Neural cell (in vitro differentiated cells): ENCODE results near the gene PSMB7. TPM values are rescaled to one million over a fixed set of nuclear protein-coding genes. Genes with fewer than 3 reads are reported as not detected.

Source experiments
- H2AFZ ChIP-seq: fragments of 200-600, 300-800 bp; sonication (generic), shearing (Covaris generic); 2 replicates; pipeline ENCODE4 v1.6.0; 2014; ENCODE audit warnings: low read depth, mild to moderate bottlenecking, antibody characterized with exemption, low read length, moderate library complexity
- H3F3A ChIP-seq: fragments of 200-600 bp; shearing (Covaris generic); 2 replicates; pipeline ENCODE4 v1.6.1; 2016; ENCODE audit warnings: mild to moderate bottlenecking, moderate library complexity, mixed read lengths, antibody characterized with exemption, low read length; ENCODE audit not compliant: insufficient read depth, poor library complexity, severe bottlenecking
- H3K27ac ChIP-seq: fragments of 200-600, 300-800 bp; sonication (generic), shearing (Covaris generic); 2 replicates; pipeline ENCODE4 v1.5.1; 2014; ENCODE audit warnings: mild to moderate bottlenecking, low read length, moderate library complexity
- H3K27me3 ChIP-seq: fragments of 300-800, 200-600 bp; sonication (generic), shearing (Covaris generic); 2 replicates; pipeline ENCODE4 v1.6.0; 2014; ENCODE audit warnings: mild to moderate bottlenecking, low read depth, low read length, moderate library complexity; ENCODE audit not compliant: insufficient read depth
- H3K36me3 ChIP-seq: fragments of 300-800, 200-600 bp; sonication (generic), shearing (Covaris generic); 2 replicates; pipeline ENCODE4 v1.5.1; 2014; ENCODE audit warnings: mild to moderate bottlenecking, antibody characterized with exemption, low read length, moderate library complexity; ENCODE audit not compliant: insufficient read depth
- H3K4me2 ChIP-seq: fragments of 300-800, 200-600 bp; sonication (generic), shearing (Covaris generic); 2 replicates; pipeline ENCODE4 v1.6.0; 2014; ENCODE audit warnings: mild to moderate bottlenecking, low read length
- H3K4me3 ChIP-seq: fragments of 300-800, 200-600 bp; sonication (generic), shearing (Covaris generic); 2 replicates; pipeline ENCODE4 v1.5.1; 2014; ENCODE audit warnings: mild to moderate bottlenecking, low read length, moderate library complexity
- H3K79me2 ChIP-seq: fragments of 200-600 bp; shearing (Covaris generic); replicated peaks from 2 replicates; pipeline ENCODE4 v1.6.0; 2014; ENCODE audit warnings: mild to moderate bottlenecking, low read length, moderate library complexity; ENCODE audit not compliant: insufficient read depth
- H3K9ac ChIP-seq: fragments of 300-800, 200-600 bp; sonication (generic), shearing (Covaris generic); 2 replicates; pipeline ENCODE4 v1.6.1; 2016; ENCODE audit warnings: mild to moderate bottlenecking, low read length, mixed read lengths
- H3K9me2 ChIP-seq: fragments of 200-600 bp; shearing (Covaris generic); 2 replicates; pipeline ENCODE4 v1.6.1; 2016; ENCODE audit warnings: mild to moderate bottlenecking, low read length, mixed read lengths; ENCODE audit not compliant: insufficient read depth
- H3K9me3 ChIP-seq: fragments of 200-600, 300-800 bp; sonication (generic), shearing (Covaris generic); 2 replicates; pipeline ENCODE4 v1.6.1; 2016; ENCODE audit warnings: mild to moderate bottlenecking, mixed run types, low read length, moderate library complexity, mixed read lengths
- H4K20me1 ChIP-seq: fragments of 200-600 bp; shearing (Covaris generic); 2 replicates; pipeline ENCODE4 v1.6.1; 2016; ENCODE audit warnings: mild to moderate bottlenecking, mixed run types; ENCODE audit not compliant: insufficient read depth
- EP300 ChIP-seq: fragments of 450-650 bp; conservative IDR thresholded peaks from 2 replicates; pipeline ENCODE4 v1.6.1; 2014; ENCODE audit warnings: antibody characterized with exemption, mild to moderate bottlenecking, moderate library complexity; ENCODE audit not compliant: poor library complexity, severe bottlenecking
- EZH2 ChIP-seq: fragments of 200-600, 300-800 bp; shearing (Covaris generic), sonication (generic); IDR thresholded peaks from 2 replicates; pipeline ENCODE4 v1.6.1; 2014; ENCODE audit warnings: antibody characterized with exemption, low read length, borderline replicate concordance, mild to moderate bottlenecking; ENCODE audit not compliant: insufficient read depth, poor library complexity, severe bottlenecking
- MXI1 ChIP-seq: fragments of 450-650 bp; conservative IDR thresholded peaks from 2 replicates; pipeline ENCODE4 v1.6.1; 2014; ENCODE audit warnings: antibody characterized with exemption, mild to moderate bottlenecking; ENCODE audit not compliant: poor library complexity, severe bottlenecking
- POLR2AphosphoS5 ChIP-seq: IDR thresholded peaks from 2 replicates; pipeline ENCODE4 v1.6.1; 2012
- RAD21 ChIP-seq: fragments of 450-650 bp; conservative IDR thresholded peaks from 2 replicates; pipeline ENCODE4 v1.6.1; 2014; ENCODE audit warnings: antibody characterized with exemption, mild to moderate bottlenecking, moderate library complexity
- REST ChIP-seq: IDR thresholded peaks from 2 replicates; pipeline ENCODE4 v1.6.1; 2012; ENCODE audit warnings: borderline replicate concordance
- SMC3 ChIP-seq: fragments of 450-650 bp; conservative IDR thresholded peaks from 2 replicates; pipeline ENCODE4 v1.6.1; 2014; ENCODE audit warnings: antibody characterized with exemption, mild to moderate bottlenecking, moderate library complexity; ENCODE audit not compliant: poor library complexity
- TAF1 ChIP-seq: IDR thresholded peaks from 2 replicates; pipeline ENCODE4 v1.6.1; 2012; ENCODE audit warnings: low read depth
- polyA plus RNA-seq: library from polyadenylated mRNA; depleted of rRNA; stranded (reverse); fragments of >200 nt; gene quantifications from 2 replicates; pipeline ENCODE4 v1.2.3, GENCODE V29; 2014
- TF ChIP-seq, protein P1 (sequence below): fragments of 450-650 bp; IDR thresholded peaks from 2 replicates; pipeline ENCODE4 v1.5.1; 2014; ENCODE audit warnings: antibody characterized with exemption, mild to moderate bottlenecking, moderate library complexity; ENCODE audit not compliant: poor library complexity, severe bottlenecking

Gene PSMB7
- polyA plus RNA-seq, 1 donor from 2014 or later: 363 TPM

GRCh38 chr9:124322618-124323432 lies 92.4 kb downstream of the PSMB7 start:
- Histone ChIP-seq H3K4me2 (no peak overlapping the region), H3K9me2 (no peaks in the 10 kb centered on the region), H3K79me2 (no peaks in the 10 kb centered on the region), H3K4me3 (no peak overlapping the region), H3K9me3 (no peaks in the 10 kb centered on the region), H3K36me3 (no peaks in the 10 kb centered on the region), H4K20me1 (no peaks in the 10 kb centered on the region), H2AFZ (no peak overlapping the region), H3K27ac (no peak overlapping the region), H3K27me3 (no peaks in the 10 kb centered on the region), H3F3A (no peaks in the 10 kb centered on the region), H3K9ac (no peak overlapping the region)
- TF ChIP-seq EZH2 (no peak), EP300 (no peak), RAD21 (no peak), SMC3 (no peak), REST (no peak), TAF1 (no peak), POLR2AphosphoS5 (no peak), MXI1 (no peak)
- TF ChIP-seq, protein P1, sequence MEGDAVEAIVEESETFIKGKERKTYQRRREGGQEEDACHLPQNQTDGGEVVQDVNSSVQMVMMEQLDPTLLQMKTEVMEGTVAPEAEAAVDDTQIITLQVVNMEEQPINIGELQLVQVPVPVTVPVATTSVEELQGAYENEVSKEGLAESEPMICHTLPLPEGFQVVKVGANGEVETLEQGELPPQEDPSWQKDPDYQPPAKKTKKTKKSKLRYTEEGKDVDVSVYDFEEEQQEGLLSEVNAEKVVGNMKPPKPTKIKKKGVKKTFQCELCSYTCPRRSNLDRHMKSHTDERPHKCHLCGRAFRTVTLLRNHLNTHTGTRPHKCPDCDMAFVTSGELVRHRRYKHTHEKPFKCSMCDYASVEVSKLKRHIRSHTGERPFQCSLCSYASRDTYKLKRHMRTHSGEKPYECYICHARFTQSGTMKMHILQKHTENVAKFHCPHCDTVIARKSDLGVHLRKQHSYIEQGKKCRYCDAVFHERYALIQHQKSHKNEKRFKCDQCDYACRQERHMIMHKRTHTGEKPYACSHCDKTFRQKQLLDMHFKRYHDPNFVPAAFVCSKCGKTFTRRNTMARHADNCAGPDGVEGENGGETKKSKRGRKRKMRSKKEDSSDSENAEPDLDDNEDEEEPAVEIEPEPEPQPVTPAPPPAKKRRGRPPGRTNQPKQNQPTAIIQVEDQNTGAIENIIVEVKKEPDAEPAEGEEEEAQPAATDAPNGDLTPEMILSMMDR: no peak

DNA sequence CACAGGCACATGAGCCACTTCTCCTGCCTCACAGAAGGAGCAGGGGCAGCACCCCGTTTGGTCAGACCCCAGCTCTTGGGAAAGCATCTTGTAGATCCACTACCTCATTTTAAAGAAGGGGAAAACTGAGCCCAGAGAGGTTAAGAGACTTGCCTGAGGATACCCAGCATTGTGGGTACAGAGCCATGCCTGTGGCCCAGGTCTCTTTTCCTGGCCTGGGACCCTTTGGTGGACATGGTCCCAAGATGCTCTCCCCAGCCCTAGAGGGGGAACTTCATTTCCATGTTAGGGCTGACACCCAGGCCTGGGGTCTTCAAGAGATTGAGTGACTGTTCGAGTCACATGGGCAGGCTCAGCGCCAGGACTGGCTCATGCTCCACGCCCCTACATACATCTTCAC lies 93.3 kb downstream of the PSMB7 start:
- Histone ChIP-seq H3K4me3 (no peak overlapping the region), H3K27me3 (no peaks in the 10 kb centered on the region), H3K9me3 (no peaks in the 10 kb centered on the region), H2AFZ (no peak overlapping the region), H3K9ac (no peak overlapping the region), H3K79me2 (no peaks in the 10 kb centered on the region), H3K27ac (no peak overlapping the region), H3F3A (no peaks in the 10 kb centered on the region), H3K9me2 (no peaks in the 10 kb centered on the region), H3K36me3 (no peaks in the 10 kb centered on the region), H4K20me1 (no peaks in the 10 kb centered on the region), H3K4me2 (no peak overlapping the region)
- no peak for TF ChIP-seq TAF1
- TF ChIP-seq RAD21: no peak
- no peak for TF ChIP-seq EP300
- TF ChIP-seq REST: no peak
- no peak for TF ChIP-seq POLR2AphosphoS5
- no peak for TF ChIP-seq EZH2
- no peak for TF ChIP-seq MXI1
- TF ChIP-seq, protein P1: no peak
- TF ChIP-seq SMC3: no peak
